HepG2 (cell line): ENCODE measurements around the gene ZFR. TPM values are rescaled to one million over a fixed set of nuclear protein-coding genes. Genes with fewer than 3 reads are reported as not detected.

Experiments
- CHD2 ChIP-seq: IDR thresholded peaks from 2 replicates; pipeline ENCODE4 v1.6.1; 2011; ENCODE audit warnings: low read depth, low read length, improper control_type of control experiment
- PRPF4 ChIP-seq: fragments of 200-400 bp; formaldehyde crosslinking; IDR thresholded peaks from 2 replicates; pipeline ENCODE4 v1.6.1; 2016; ENCODE audit warnings: low read length, low read depth; ENCODE audit not compliant: poor library complexity, severe bottlenecking
- TCF7 ChIP-seq: sonication (generic); IDR thresholded peaks from 2 replicates; pipeline ENCODE4 v1.6.1; 2016; ENCODE audit warnings: antibody characterized with exemption, low read depth
- ZNF713 ChIP-seq: sonication (generic); formaldehyde crosslinking; IDR thresholded peaks from 2 replicates; pipeline ENCODE4 v1.4.0; 2020; ENCODE audit warnings: mild to moderate bottlenecking, missing genetic modification reagents
- polyA plus RNA-seq, 8 experiments: library from polyadenylated mRNA; depleted of rRNA in 3 of 8; stranded (reverse) in 7 of 8; unstranded in 1 of 8; fragments of >200 nt; fragmentation: Illumina TruSeq in 4 of 8; extraction: Trizol in 4 of 8; gene quantifications; 2 replicates each; pipeline versions ENCODE4 v1.2.1 to v1.2.3, GENCODE V29; 2011 to 2016; ENCODE audit warnings: low read depth in 4 of 8, missing spikeins in 1 of 8, mixed read lengths in 1 of 8; ENCODE audit not compliant: insufficient read depth in 1 of 8
- total RNA-seq, 5 experiments: library from RNA; depleted of rRNA; stranded (reverse); fragments of >200 nt; fragmentation: Illumina TruSeq; extraction: Trizol; gene quantifications; 2 replicates each; pipeline ENCODE4 v1.2.3, GENCODE V29; 2016; ENCODE audit warnings: low read depth in 1 of 5
- TF ChIP-seq, protein P1 (sequence below): IDR thresholded peaks from 2 replicates; pipeline ENCODE4 v1.6.1; 2012; ENCODE audit warnings: inconsistent platforms
- TF ChIP-seq, protein P2 (sequence below): sonication (generic); formaldehyde crosslinking; IDR thresholded peaks from 2 replicates; pipeline ENCODE4 v1.5.0; 2020; ENCODE audit warnings: missing genetic modification reagents
- TF ChIP-seq, protein P3 (sequence below): sonication (generic); formaldehyde crosslinking; IDR thresholded peaks from 2 replicates; pipeline ENCODE4 v1.4.0; 2020; ENCODE audit warnings: missing genetic modification reagents, borderline replicate concordance
- TF ChIP-seq, protein P4 (sequence below): sonication (generic); formaldehyde crosslinking; conservative IDR thresholded peaks from 2 replicates; pipeline ENCODE4 v1.8.1; 2023; ENCODE audit warnings: missing genetic modification reagents
- TF ChIP-seq, protein P5 (sequence below): sonication (generic); formaldehyde crosslinking; IDR thresholded peaks from 2 replicates; pipeline ENCODE4 v1.9.0; 2022; ENCODE audit warnings: low read depth, missing genetic modification reagents
- TF ChIP-seq, protein P6 (sequence below): sonication (generic); formaldehyde crosslinking; IDR thresholded peaks from 2 replicates; pipeline ENCODE4 v1.5.1; 2020; ENCODE audit warnings: mild to moderate bottlenecking, missing genetic modification reagents, moderate library complexity
- TF ChIP-seq, protein P7 (sequence below): sonication (generic); formaldehyde crosslinking; IDR thresholded peaks from 2 replicates; pipeline ENCODE4 v1.4.0; 2020; ENCODE audit warnings: mild to moderate bottlenecking, missing genetic modification reagents

The ZFR gene
- total and polyA plus RNA-seq, 2 of the 13 experiments (the other 11 are each of a cell fraction or from before 2014, with no cell fraction given): 89.0 to 92.8 TPM

DNA sequence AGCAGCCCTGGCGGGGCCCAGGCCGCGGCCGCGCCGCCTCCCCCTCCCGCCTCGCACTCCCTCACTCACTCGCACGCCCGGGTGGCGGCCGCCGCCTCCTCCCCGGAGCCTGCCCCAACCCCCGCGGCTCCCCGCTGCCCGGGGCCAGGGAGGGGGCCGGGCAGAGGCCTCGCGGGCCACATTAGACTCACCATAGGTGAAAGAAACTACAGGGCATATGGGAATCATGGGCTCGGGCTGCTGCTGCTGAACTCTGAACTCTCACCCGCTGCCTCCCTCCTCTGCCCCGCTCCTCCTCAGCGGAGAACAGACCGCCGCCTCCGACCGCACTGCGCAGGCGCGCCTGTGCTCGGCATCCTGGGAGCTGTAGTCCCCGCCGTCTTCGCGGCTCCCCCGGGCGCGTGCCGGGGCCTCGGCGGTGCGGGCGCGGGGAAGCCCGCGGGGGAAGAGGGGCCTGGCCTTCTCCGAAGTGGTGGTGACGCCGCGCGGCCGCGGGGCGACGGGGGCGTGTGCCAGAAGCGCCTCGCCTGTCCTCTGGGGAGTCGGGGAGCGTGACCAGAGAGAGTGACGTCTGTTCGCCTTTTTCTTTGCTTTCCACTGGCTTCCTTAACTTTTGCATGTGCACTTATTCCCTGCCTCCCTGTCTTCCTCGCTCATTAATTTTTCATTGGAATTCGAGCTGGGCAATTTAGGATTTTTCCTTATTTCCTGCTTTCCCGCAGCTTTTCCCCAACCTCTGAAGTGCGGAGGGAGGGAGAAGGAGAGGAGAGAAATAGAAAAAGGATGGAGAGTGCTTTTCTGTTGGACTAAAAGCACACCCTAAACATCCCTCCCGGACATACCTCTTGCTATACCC, at the start of gene ZFR (continued):
- TF ChIP-seq TCF7 (no peak), PRPF4 (peak; percentile 61), CHD2 (no peak), ZNF713 (CRISPR knock-in tag) (0 out of 2 replicates have a peak, but pooled peaks have one; percentile 61)
- TF ChIP-seq, protein P1, sequence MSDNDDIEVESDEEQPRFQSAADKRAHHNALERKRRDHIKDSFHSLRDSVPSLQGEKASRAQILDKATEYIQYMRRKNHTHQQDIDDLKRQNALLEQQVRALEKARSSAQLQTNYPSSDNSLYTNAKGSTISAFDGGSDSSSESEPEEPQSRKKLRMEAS: peak; percentile 100
- TF ChIP-seq, protein P2, sequence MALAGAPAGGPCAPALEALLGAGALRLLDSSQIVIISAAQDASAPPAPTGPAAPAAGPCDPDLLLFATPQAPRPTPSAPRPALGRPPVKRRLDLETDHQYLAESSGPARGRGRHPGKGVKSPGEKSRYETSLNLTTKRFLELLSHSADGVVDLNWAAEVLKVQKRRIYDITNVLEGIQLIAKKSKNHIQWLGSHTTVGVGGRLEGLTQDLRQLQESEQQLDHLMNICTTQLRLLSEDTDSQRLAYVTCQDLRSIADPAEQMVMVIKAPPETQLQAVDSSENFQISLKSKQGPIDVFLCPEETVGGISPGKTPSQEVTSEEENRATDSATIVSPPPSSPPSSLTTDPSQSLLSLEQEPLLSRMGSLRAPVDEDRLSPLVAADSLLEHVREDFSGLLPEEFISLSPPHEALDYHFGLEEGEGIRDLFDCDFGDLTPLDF: peak; percentile 37; the same call in 1 of the 2 replicates
- TF ChIP-seq, protein P3, sequence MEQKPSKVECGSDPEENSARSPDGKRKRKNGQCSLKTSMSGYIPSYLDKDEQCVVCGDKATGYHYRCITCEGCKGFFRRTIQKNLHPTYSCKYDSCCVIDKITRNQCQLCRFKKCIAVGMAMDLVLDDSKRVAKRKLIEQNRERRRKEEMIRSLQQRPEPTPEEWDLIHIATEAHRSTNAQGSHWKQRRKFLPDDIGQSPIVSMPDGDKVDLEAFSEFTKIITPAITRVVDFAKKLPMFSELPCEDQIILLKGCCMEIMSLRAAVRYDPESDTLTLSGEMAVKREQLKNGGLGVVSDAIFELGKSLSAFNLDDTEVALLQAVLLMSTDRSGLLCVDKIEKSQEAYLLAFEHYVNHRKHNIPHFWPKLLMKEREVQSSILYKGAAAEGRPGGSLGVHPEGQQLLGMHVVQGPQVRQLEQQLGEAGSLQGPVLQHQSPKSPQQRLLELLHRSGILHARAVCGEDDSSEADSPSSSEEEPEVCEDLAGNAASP (CRISPR knock-in tag): peak; percentile 47; the same call in 1 of the 2 replicates
- TF ChIP-seq, protein P4, sequence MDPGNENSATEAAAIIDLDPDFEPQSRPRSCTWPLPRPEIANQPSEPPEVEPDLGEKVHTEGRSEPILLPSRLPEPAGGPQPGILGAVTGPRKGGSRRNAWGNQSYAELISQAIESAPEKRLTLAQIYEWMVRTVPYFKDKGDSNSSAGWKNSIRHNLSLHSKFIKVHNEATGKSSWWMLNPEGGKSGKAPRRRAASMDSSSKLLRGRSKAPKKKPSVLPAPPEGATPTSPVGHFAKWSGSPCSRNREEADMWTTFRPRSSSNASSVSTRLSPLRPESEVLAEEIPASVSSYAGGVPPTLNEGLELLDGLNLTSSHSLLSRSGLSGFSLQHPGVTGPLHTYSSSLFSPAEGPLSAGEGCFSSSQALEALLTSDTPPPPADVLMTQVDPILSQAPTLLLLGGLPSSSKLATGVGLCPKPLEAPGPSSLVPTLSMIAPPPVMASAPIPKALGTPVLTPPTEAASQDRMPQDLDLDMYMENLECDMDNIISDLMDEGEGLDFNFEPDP (CRISPR knock-in tag): 0 out of 2 replicates have a peak, but pooled peaks have one; percentile 78
- TF ChIP-seq, protein P5, sequence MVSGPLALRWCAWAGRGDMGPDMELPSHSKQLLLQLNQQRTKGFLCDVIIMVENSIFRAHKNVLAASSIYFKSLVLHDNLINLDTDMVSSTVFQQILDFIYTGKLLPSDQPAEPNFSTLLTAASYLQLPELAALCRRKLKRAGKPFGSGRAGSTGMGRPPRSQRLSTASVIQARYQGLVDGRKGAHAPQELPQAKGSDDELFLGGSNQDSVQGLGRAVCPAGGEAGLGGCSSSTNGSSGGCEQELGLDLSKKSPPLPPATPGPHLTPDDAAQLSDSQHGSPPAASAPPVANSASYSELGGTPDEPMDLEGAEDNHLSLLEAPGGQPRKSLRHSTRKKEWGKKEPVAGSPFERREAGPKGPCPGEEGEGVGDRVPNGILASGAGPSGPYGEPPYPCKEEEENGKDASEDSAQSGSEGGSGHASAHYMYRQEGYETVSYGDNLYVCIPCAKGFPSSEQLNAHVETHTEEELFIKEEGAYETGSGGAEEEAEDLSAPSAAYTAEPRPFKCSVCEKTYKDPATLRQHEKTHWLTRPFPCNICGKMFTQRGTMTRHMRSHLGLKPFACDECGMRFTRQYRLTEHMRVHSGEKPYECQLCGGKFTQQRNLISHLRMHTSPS (CRISPR knock-in tag): 0 out of 2 replicates have a peak, but pooled peaks have one; percentile 27
- TF ChIP-seq, protein P6, sequence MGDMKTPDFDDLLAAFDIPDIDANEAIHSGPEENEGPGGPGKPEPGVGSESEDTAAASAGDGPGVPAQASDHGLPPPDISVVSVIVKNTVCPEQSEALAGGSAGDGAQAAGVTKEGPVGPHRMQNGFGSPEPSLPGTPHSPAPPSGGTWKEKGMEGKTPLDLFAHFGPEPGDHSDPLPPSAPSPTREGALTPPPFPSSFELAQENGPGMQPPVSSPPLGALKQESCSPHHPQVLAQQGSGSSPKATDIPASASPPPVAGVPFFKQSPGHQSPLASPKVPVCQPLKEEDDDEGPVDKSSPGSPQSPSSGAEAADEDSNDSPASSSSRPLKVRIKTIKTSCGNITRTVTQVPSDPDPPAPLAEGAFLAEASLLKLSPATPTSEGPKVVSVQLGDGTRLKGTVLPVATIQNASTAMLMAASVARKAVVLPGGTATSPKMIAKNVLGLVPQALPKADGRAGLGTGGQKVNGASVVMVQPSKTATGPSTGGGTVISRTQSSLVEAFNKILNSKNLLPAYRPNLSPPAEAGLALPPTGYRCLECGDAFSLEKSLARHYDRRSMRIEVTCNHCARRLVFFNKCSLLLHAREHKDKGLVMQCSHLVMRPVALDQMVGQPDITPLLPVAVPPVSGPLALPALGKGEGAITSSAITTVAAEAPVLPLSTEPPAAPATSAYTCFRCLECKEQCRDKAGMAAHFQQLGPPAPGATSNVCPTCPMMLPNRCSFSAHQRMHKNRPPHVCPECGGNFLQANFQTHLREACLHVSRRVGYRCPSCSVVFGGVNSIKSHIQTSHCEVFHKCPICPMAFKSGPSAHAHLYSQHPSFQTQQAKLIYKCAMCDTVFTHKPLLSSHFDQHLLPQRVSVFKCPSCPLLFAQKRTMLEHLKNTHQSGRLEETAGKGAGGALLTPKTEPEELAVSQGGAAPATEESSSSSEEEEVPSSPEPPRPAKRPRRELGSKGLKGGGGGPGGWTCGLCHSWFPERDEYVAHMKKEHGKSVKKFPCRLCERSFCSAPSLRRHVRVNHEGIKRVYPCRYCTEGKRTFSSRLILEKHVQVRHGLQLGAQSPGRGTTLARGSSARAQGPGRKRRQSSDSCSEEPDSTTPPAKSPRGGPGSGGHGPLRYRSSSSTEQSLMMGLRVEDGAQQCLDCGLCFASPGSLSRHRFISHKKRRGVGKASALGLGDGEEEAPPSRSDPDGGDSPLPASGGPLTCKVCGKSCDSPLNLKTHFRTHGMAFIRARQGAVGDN: peak; percentile 98
- TF ChIP-seq, protein P7, sequence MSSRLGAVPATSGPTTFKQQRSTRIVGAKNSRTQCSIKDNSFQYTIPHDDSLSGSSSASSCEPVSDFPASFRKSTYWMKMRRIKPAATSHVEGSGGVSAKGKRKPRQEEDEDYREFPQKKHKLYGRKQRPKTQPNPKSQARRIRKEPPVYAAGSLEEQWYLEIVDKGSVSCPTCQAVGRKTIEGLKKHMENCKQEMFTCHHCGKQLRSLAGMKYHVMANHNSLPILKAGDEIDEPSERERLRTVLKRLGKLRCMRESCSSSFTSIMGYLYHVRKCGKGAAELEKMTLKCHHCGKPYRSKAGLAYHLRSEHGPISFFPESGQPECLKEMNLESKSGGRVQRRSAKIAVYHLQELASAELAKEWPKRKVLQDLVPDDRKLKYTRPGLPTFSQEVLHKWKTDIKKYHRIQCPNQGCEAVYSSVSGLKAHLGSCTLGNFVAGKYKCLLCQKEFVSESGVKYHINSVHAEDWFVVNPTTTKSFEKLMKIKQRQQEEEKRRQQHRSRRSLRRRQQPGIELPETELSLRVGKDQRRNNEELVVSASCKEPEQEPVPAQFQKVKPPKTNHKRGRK (CRISPR knock-in tag): 0 out of 2 replicates have a peak, but pooled peaks have one; percentile 42
